ENCODE results near the gene MALAT1. TPM values are rescaled to one million over a fixed set of nuclear protein-coding genes. Genes with fewer than 3 reads are reported as not detected.
A peak's percentile ranks its signal among the peaks of the same experiment; 100 is the strongest.

Gene MALAT1
- total and polyA plus RNA-seq, 2 of the 13 experiments (the other 11 are each of a cell fraction or from before 2014, with no cell fraction given), result 143 to 1,237 TPM

- TF ChIP-seq NR0B2 (CRISPR knock-in tag; IDR thresholded peaks at IDR 0.05), result no peak
- peak; percentile 86 for TF ChIP-seq TFE3 (CRISPR knock-in tag; IDR thresholded peaks at IDR 0.05)
- TF ChIP-seq KMT2A (CRISPR knock-in tag; IDR thresholded peaks at IDR 0.05), result peak; percentile 66; the same call in 1 of the 2 replicates
- TF ChIP-seq RARA (CRISPR knock-in tag; IDR thresholded peaks at IDR 0.05), result peak; percentile 47; the same call in 1 of the 2 replicates
- no peak for TF ChIP-seq ZFP41 (CRISPR knock-in tag; IDR thresholded peaks at IDR 0.05; ENCODE audit: borderline replicate concordance)
- no peak for TF ChIP-seq ZNF569 (CRISPR knock-in tag; IDR thresholded peaks at IDR 0.05; ENCODE audit: borderline replicate concordance)
- TF ChIP-seq HMGA1 (CRISPR knock-in tag; conservative IDR thresholded peaks at IDR 0.05), result no peak
- TF ChIP-seq MAFG (CRISPR knock-in tag; IDR thresholded peaks at IDR 0.05), result no peak
- TF ChIP-seq CEBPB (IDR thresholded peaks at IDR 0.05; ENCODE audit: borderline replicate concordance, low read depth, low read length), result peak; percentile 85; the same call in 1 of the 2 replicates
- TF ChIP-seq MYC (CRISPR knock-in tag; IDR thresholded peaks at IDR 0.05; ENCODE audit: borderline replicate concordance), result peak; percentile 83
- TF ChIP-seq KMT2B (CRISPR knock-in tag; IDR thresholded peaks at IDR 0.05), result peak; percentile 64; the same call in 1 of the 2 replicates
- TF ChIP-seq BRCA1 (CRISPR knock-in tag; IDR thresholded peaks at IDR 0.05), result no peak
- peak; percentile 34 for TF ChIP-seq FOXP4 (CRISPR knock-in tag; IDR thresholded peaks at IDR 0.05)
- TF ChIP-seq ZNF703 (CRISPR knock-in tag; IDR thresholded peaks at IDR 0.05; ENCODE audit: borderline replicate concordance), result peak; percentile 46; the same call in 1 of the 2 replicates
- peak; percentile 64; the same call in 1 of the 2 replicates for TF ChIP-seq MEIS2 (CRISPR knock-in tag; IDR thresholded peaks at IDR 0.05)
- TF ChIP-seq SP5 (CRISPR knock-in tag; IDR thresholded peaks at IDR 0.05; ENCODE audit: borderline replicate concordance, low read depth), result no peak; the same call in 1 of the 2 replicates
- TF ChIP-seq ZNF276 (CRISPR knock-in tag; IDR thresholded peaks at IDR 0.05; ENCODE audit: low read depth), result no peak; the same call in 1 of the 2 replicates
- no peak for TF ChIP-seq ZSCAN30 (CRISPR knock-in tag; IDR thresholded peaks at IDR 0.05)
- 0 out of 2 replicates have a peak, but pooled peaks have one; percentile 20 for TF ChIP-seq ZNF598 (CRISPR knock-in tag; IDR thresholded peaks at IDR 0.05; ENCODE audit: borderline replicate concordance)
- peak; percentile 66; the same call in 1 of the 2 replicates for TF ChIP-seq ZHX1 (CRISPR knock-in tag; IDR thresholded peaks at IDR 0.05; ENCODE audit: low read depth)
These were observed 21.5 kb upstream of the MALAT1 start (continued) for GRCh38 chr11:65477149-65477965.

Data from HepG2 (cell line).